Ascending aorta (tissue), 2 donors: Measurements from ENCODE around the gene CFAP91. TPM values are rescaled to one million over a fixed set of nuclear protein-coding genes. Genes with fewer than 3 reads are reported as not detected.

ENCODE experiments used
- DNase-seq, 2 donors: peaks; one replicate each; pipeline ENCODE4 v3.0.0-alpha.2; 2019; ENCODE audit warnings: low spot score in 2 of 2
- H3K27ac ChIP-seq, 2 donors: fragments of 200-600 bp; sonication (generic); one replicate each; pipeline ENCODE4 v1.5.1; 2016 to 2017; ENCODE audit warnings: mild to moderate bottlenecking in 1 of 2
- H3K27me3 ChIP-seq: fragments of 200-600 bp; sonication (generic); one replicate; pipeline ENCODE4 v1.5.1; 2017
- H3K36me3 ChIP-seq, 2 donors: fragments of 200-600 bp; sonication (generic); one replicate each; pipeline ENCODE4 v1.5.1; 2016
- H3K4me1 ChIP-seq, 2 donors: fragments of 200-600 bp; sonication (generic); one replicate each; pipeline ENCODE4 v1.5.1; 2016 to 2017; ENCODE audit warnings: mild to moderate bottlenecking in 1 of 2
- H3K4me3 ChIP-seq, 2 donors: fragments of 200-600 bp; sonication (generic); one replicate each; pipeline ENCODE4 v1.5.1; 2016 to 2017; ENCODE audit warnings: mild to moderate bottlenecking in 1 of 2
- H3K9me3 ChIP-seq, 2 donors: fragments of 200-600 bp; sonication (generic); one replicate each; pipeline ENCODE4 v1.5.1; 2016
- CTCF ChIP-seq, 3 experiments: fragments of 200-600 bp in 2 of 3; fragments of 450-650 bp in 1 of 3; sonication (generic) in 2 of 3; IDR thresholded peaks; one replicate each; pipeline ENCODE4 v1.5.1; 2016 to 2019; ENCODE audit warnings: antibody characterized with exemption in 3 of 3, mild to moderate bottlenecking in 1 of 3, moderate library complexity in 1 of 3
- intact Hi-C: fragments of 100-400 bp; cut with DNase I; formaldehyde crosslinking; loops from one replicate; pipeline ENCODE4 v1.15.1; 2023
- total RNA-seq: library from RNA; depleted of rRNA; stranded (reverse); fragments of >200 nt; gene quantifications from one replicate; pipeline ENCODE4 v1.1.0, GENCODE V29; 2016

Gene CFAP91
- total RNA-seq, 1 donor from 2014 or later, result 3.5 TPM

GRCh38 chr3:119747357-119747756, 44.5 kb downstream of the CFAP91 start:
- Histone ChIP-seq H3K36me3 (peaks cover 6 to 20% of the 10 kb centered on the region in 2 donors), H3K4me1 (no peaks in the 10 kb centered on the region), H3K9me3 (no peaks in the 10 kb centered on the region), H3K27ac (no peak overlapping the region), H3K4me3 (no peak overlapping the region), H3K27me3 (no peaks in the 10 kb centered on the region)
- intact Hi-C loops, result no loop called here
- no peak for TF ChIP-seq CTCF (IDR thresholded peaks at IDR 0.05)
- DNase-seq, result no peak

GRCh38 chr3:119748991-119749390, 46.2 kb downstream of the CFAP91 start:
- TF ChIP-seq CTCF (IDR thresholded peaks at IDR 0.05), result no peak
- Histone ChIP-seq H3K36me3 (peaks cover 6 to 22% of the 10 kb centered on the region in 2 donors), H3K4me1 (no peaks in the 10 kb centered on the region), H3K27ac (no peak overlapping the region), H3K4me3 (no peak overlapping the region), H3K27me3 (no peaks in the 10 kb centered on the region), H3K9me3 (no peaks in the 10 kb centered on the region)
- intact Hi-C loops, result no loop called here
- DNase-seq, result no peak

GRCh38 chr3:119751423-119751822, 48.6 kb downstream of the CFAP91 start:
- Histone ChIP-seq H3K9me3 (no peaks in the 10 kb centered on the region), H3K4me3 (no peak overlapping the region), H3K27me3 (no peaks in the 10 kb centered on the region), H3K27ac (no peak overlapping the region), H3K36me3 (peaks cover 6 to 18% of the 10 kb centered on the region in 2 donors), H3K4me1 (no peaks in the 10 kb centered on the region)
- TF ChIP-seq CTCF (IDR thresholded peaks at IDR 0.05), result no peak
- no peak for DNase-seq
- intact Hi-C loops, result no loop called here

Other genes with a start within 250 kb of the CFAP91 start
- 115 TPM for gene TMEM39A, start 239.4 kb upstream of the CFAP91 start, total RNA-seq
- gene POGLUT1, start 234.1 kb upstream of the CFAP91 start, total RNA-seq, result 30.3 TPM
- gene TIMMDC1, start 204.5 kb upstream of the CFAP91 start, total RNA-seq, result 31.1 TPM
- 3.2 TPM for gene CD80, start 143.4 kb upstream of the CFAP91 start, total RNA-seq
- 32.1 TPM for gene ADPRH, start 123.5 kb upstream of the CFAP91 start, total RNA-seq
- 15.0 TPM for gene PLA1A, start 105.1 kb upstream of the CFAP91 start, total RNA-seq
- 4.7 TPM for gene POPDC2, start 42.4 kb upstream of the CFAP91 start, total RNA-seq
- 12.5 TPM for gene COX17, start 25.6 kb upstream of the CFAP91 start, total RNA-seq
- gene NR1I2, start 79.1 kb downstream of the CFAP91 start, total RNA-seq, result not detected